ENCODE results near the gene ANKRD28.

ANKRD28 gene

GRCh38 chr3:15839568-15839967 lies 41.8 kb upstream of the ANKRD28 start:
- TF ChIP-seq CTCF (IDR thresholded peaks at IDR 0.05; ENCODE audit: unreplicated experiment in 3 of 3) = no peak
- peaks cover 55% of the 10 kb centered on the region for H3K36me3 Mint-ChIP-seq (ENCODE audit: low read depth)
- H3K27me3 Mint-ChIP-seq (ENCODE audit: low read depth) = no peaks in the 10 kb centered on the region
- H3K4me3 Mint-ChIP-seq = no peak overlapping the region
- no peaks in the 10 kb centered on the region for H3K4me1 Mint-ChIP-seq
- no peak overlapping the region for H3K27ac Mint-ChIP-seq
- peaks cover 50% of the 10 kb centered on the region for H3K9me3 Mint-ChIP-seq

- peaks cover 3% of the 10 kb centered on the region for H3K9me3 Mint-ChIP-seq
These were observed 34.1 kb upstream of the ANKRD28 start for GRCh38 chr3:15831927-15832326.

GRCh38 chr3:15825016-15825415 lies 27.2 kb upstream of the ANKRD28 start:
- no peak overlapping the region for H3K4me3 Mint-ChIP-seq
- no peak for TF ChIP-seq CTCF (IDR thresholded peaks at IDR 0.05; ENCODE audit: unreplicated experiment in 3 of 3)
- H3K9me3 Mint-ChIP-seq = no peaks in the 10 kb centered on the region
- peaks cover 7% of the 10 kb centered on the region for H3K4me1 Mint-ChIP-seq
- no peaks in the 10 kb centered on the region for H3K36me3 Mint-ChIP-seq (ENCODE audit: low read depth)
- no peak overlapping the region for H3K27ac Mint-ChIP-seq
- no peaks in the 10 kb centered on the region for H3K27me3 Mint-ChIP-seq (ENCODE audit: low read depth)

More at GRCh38 chr3:15831927-15832326, 34.1 kb upstream of the ANKRD28 start:
- TF ChIP-seq CTCF (IDR thresholded peaks at IDR 0.05; ENCODE audit: unreplicated experiment in 3 of 3) = no peak
- H3K27ac Mint-ChIP-seq = no peak overlapping the region
- no peaks in the 10 kb centered on the region for H3K27me3 Mint-ChIP-seq (ENCODE audit: low read depth)
- no peak overlapping the region for H3K4me3 Mint-ChIP-seq
- no peaks in the 10 kb centered on the region for H3K4me1 Mint-ChIP-seq
- peaks cover 4% of the 10 kb centered on the region for H3K36me3 Mint-ChIP-seq (ENCODE audit: low read depth)

- TF ChIP-seq CTCF (IDR thresholded peaks at IDR 0.05; ENCODE audit: unreplicated experiment in 3 of 3) = no peak
- Mint-ChIP-seq H3K9me3 (no peaks in the 10 kb centered on the region), H3K27me3 (ENCODE audit: low read depth) (no peaks in the 10 kb centered on the region), H3K36me3 (ENCODE audit: low read depth) (no peaks in the 10 kb centered on the region), H3K4me3 (no peak overlapping the region), H3K27ac (no peak overlapping the region), H3K4me1 (peaks cover 7% of the 10 kb centered on the region)
These were observed 25.3 kb upstream of the ANKRD28 start for GRCh38 chr3:15823092-15823491.

- Mint-ChIP-seq H3K4me3 (no peak overlapping the region), H3K27ac (peak overlapping the region in 1 of 3 experiments; percentile 10), H3K4me1 (peaks cover 7% of the 10 kb centered on the region), H3K9me3 (no peaks in the 10 kb centered on the region), H3K27me3 (ENCODE audit: low read depth) (no peaks in the 10 kb centered on the region), H3K36me3 (ENCODE audit: low read depth) (no peaks in the 10 kb centered on the region)
- TF ChIP-seq CTCF (IDR thresholded peaks at IDR 0.05; ENCODE audit: unreplicated experiment in 3 of 3) = no peak
These were observed 24.5 kb upstream of the ANKRD28 start for GRCh38 chr3:15822281-15822680.

- H3K4me3 Mint-ChIP-seq = no peak overlapping the region
- H3K36me3 Mint-ChIP-seq (ENCODE audit: low read depth) = no peaks in the 10 kb centered on the region
- no peak overlapping the region for H3K27ac Mint-ChIP-seq
- no peaks in the 10 kb centered on the region for H3K9me3 Mint-ChIP-seq
- H3K27me3 Mint-ChIP-seq (ENCODE audit: low read depth) = no peaks in the 10 kb centered on the region
- no peak for TF ChIP-seq CTCF (IDR thresholded peaks at IDR 0.05; ENCODE audit: unreplicated experiment in 3 of 3)
- H3K4me1 Mint-ChIP-seq = peaks cover 7% of the 10 kb centered on the region
These were observed 23.1 kb upstream of the ANKRD28 start for GRCh38 chr3:15820911-15821310.
